ENCODE measurements around the gene BEND2. TPM values are rescaled to one million over a fixed set of nuclear protein-coding genes. Genes with fewer than 3 reads are reported as not detected.

BEND2 gene
- total and polyA plus RNA-seq, 9 of the 15 experiments (the other 6 are each of a cell fraction or from before 2014, with no cell fraction given): 0.01 to 0.18 (median 0.06) TPM; not detected in 3

DNA sequence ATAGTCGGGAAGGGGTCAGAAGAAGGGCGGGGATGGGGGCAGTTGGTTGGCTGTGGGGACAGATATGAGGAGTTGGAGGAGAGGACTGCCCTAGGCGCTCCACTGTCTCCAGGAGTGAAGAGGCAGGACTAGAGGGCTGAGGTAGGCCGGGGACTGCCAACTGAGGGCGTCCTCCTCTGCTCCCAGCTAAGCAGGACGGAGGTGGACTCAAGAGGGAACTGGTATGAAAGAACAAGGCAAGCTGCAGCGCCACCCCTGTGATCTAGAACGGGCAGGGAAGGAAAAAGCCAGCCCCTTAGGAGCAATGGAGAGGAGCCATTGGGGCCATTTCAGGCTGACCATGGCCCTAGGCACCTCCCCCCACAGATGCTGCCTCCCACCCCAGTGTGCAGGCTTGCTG is 14.0 kb downstream of the BEND2 start:
- intact Hi-C loops (cut with micrococcal nuclease): no loop called here
- Histone ChIP-seq H3K27me3 (ENCODE audit: control insufficient read depth in 2 of 2, insufficient read depth in 2 of 2, low read length in 2 of 2) (no peaks in the 10 kb centered on the region; a peak in 1 of 5 replicates), H3K9me1 (ENCODE audit: control insufficient read depth, insufficient read depth, low read length) (no peaks in the 10 kb centered on the region), H3K9me3 (replicated peaks; ENCODE audit: control insufficient read depth, insufficient read depth, low read depth, low read length) (no peaks in the 10 kb centered on the region), H3K4me1 (replicated peaks in 1 of 2; ENCODE audit: control insufficient read depth in 2 of 2, insufficient read depth in 2 of 2, low read length in 2 of 2) (no peaks in the 10 kb centered on the region), H3K4me2 (ENCODE audit: insufficient read depth, low read length) (no peak overlapping the region), H3K9ac (ENCODE audit: insufficient read depth in 1 of 2, low read depth in 2 of 2, low read length in 2 of 2) (no peak overlapping the region), H3K36me3 (ENCODE audit: control insufficient read depth, insufficient read depth, low read length) (no peaks in the 10 kb centered on the region), H3K4me3 (no peak overlapping the region), H4K20me1 (replicated peaks; ENCODE audit: control insufficient read depth, insufficient read depth, low read length) (no peaks in the 10 kb centered on the region), H3K79me2 (ENCODE audit: control insufficient read depth, insufficient read depth, low read length) (no peaks in the 10 kb centered on the region), H2AFZ (ENCODE audit: low read depth, low read length) (no peak overlapping the region), H3K27ac (ENCODE audit: extremely low read depth, low read depth, low read length) (no peak overlapping the region)
- in situ Hi-C loops (cut with MboI): no loop called here
- 0% methylated on average over 4 of the region's 8 CpGs for WGBS (ENCODE audit: insufficient coverage, low coverage, missing lambda C conversion rate)
- peak in 1 of 4 experiments; percentile 14 for DNase-seq (ENCODE audit: extremely low read depth in 1 of 4, low spot score in 3 of 4)
- ATAC-seq: peak; percentile 70
- BruUV-seq (replicated peaks): no TSS peak
- CTCF ChIA-PET (ENCODE audit: low intra/inter-chr PET ratio): no interaction called here
- no peak for FAIRE-seq
- TF ChIP-seq MTA2 (IDR thresholded peaks at IDR 0.05; ENCODE audit: low read depth) (no peak), ZNF324 (CRISPR knock-in tag; IDR thresholded peaks at IDR 0.05) (no peak), ZBTB5 (IDR thresholded peaks at IDR 0.05) (peak; percentile 86), CC2D1A (IDR thresholded peaks at IDR 0.05) (peak; percentile 66; the same call in 1 of the 2 replicates)
- TF ChIP-seq, protein P1, sequence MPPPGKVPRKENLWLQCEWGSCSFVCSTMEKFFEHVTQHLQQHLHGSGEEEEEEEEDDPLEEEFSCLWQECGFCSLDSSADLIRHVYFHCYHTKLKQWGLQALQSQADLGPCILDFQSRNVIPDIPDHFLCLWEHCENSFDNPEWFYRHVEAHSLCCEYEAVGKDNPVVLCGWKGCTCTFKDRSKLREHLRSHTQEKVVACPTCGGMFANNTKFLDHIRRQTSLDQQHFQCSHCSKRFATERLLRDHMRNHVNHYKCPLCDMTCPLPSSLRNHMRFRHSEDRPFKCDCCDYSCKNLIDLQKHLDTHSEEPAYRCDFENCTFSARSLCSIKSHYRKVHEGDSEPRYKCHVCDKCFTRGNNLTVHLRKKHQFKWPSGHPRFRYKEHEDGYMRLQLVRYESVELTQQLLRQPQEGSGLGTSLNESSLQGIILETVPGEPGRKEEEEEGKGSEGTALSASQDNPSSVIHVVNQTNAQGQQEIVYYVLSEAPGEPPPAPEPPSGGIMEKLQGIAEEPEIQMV (tag; conservative IDR thresholded peaks at IDR 0.05; ENCODE audit: low read depth): peak; percentile 94
- POLR2A ChIA-PET: no interaction called here
